ENCODE measurements around the gene RNU1-2. TPM values are rescaled to one million over a fixed set of nuclear protein-coding genes. Genes with fewer than 3 reads are reported as not detected.
A peak's percentile ranks its signal among the peaks of the same experiment; 100 is the strongest.

RNU1-2 gene
- total RNA-seq, 1 donor from 2014 or later: 3,598 TPM

DNA sequence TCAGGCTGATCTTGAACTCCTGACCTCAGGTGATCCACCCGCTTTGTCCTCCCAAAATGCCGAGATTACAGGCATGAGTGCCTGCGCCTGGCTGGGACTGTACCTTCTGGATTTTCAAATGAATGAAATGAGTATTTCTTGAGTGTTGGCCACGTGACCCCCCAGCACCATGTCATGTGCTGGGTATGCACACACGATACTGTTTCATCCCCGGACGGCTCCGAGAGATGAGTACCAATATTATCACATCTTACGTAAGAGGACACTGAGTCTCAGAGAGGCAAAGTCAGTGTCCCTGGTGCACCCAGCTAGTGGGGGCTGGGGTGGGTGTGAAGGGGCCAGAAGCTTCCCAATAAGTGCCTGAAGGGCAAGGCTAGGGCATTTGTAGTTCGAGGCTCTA is 25.2 kb downstream of the RNU1-2 start:
- TF ChIP-seq, protein P1, sequence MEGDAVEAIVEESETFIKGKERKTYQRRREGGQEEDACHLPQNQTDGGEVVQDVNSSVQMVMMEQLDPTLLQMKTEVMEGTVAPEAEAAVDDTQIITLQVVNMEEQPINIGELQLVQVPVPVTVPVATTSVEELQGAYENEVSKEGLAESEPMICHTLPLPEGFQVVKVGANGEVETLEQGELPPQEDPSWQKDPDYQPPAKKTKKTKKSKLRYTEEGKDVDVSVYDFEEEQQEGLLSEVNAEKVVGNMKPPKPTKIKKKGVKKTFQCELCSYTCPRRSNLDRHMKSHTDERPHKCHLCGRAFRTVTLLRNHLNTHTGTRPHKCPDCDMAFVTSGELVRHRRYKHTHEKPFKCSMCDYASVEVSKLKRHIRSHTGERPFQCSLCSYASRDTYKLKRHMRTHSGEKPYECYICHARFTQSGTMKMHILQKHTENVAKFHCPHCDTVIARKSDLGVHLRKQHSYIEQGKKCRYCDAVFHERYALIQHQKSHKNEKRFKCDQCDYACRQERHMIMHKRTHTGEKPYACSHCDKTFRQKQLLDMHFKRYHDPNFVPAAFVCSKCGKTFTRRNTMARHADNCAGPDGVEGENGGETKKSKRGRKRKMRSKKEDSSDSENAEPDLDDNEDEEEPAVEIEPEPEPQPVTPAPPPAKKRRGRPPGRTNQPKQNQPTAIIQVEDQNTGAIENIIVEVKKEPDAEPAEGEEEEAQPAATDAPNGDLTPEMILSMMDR (IDR thresholded peaks at IDR 0.05; ENCODE audit: partially characterized antibody, unreplicated experiment): no peak
- peaks cover 13% of the 10 kb centered on the region for H3K9me3 Mint-ChIP-seq (ENCODE audit: unreplicated experiment)
- H3K36me3 Mint-ChIP-seq (ENCODE audit: unreplicated experiment): no peaks in the 10 kb centered on the region
- peaks cover 12% of the 10 kb centered on the region for H3K4me1 Mint-ChIP-seq (ENCODE audit: low read depth, unreplicated experiment)
- DNase-seq: peak; percentile 8
- no peak overlapping the region for H3K27ac Mint-ChIP-seq (ENCODE audit: unreplicated experiment)
- H3K4me3 Mint-ChIP-seq (ENCODE audit: unreplicated experiment): peak overlapping the region; percentile 59
- H3K27me3 Mint-ChIP-seq (ENCODE audit: unreplicated experiment): peaks cover 25% of the 10 kb centered on the region

DNA sequence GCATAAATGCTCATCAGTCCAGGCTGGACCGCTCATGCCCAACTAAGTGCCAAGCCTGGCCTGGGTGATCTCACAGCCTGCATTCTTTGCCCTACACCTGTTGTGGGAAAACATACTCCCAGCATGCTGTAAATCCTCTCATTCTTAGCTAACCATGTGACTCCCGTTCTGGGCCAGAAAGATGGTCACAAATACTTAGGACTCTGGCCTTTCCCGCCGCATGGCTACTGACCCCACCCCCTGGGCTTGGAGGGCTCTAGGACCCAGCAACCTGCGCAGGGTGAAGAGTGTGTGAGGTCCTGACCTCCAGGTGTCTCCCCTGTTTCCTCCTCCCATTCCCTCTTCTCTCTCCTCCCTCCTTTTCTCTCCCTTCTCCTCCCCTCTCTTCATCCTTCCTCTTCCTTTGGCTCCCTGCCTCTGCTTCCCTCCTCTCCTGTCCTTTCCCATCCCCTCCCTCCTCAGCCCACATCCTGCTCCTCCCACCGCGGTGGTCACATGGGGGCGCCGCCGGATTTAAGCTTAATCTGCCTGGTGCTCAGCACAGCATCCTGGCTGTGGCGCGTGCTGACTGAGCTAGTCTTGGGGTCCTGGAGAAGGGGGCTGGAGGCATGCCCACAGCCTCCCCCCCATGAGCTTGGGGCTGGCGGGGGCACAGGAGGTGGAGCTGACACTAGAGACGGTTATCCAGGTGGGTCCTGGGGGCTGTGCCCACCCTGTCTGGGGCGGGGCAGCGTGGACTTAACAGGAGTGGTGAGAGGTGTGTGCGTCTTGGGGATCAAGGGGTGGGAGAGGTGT is 25.8 kb downstream of the RNU1-2 start, which contains the start of gene CROCC:
Gene CROCC (plus strand): TSS at position 541 of the 795 bp plus-strand sequence. CDS start 88 bp downstream, at position 629.
- peak; percentile 91 for DNase-seq
- H3K9me3 Mint-ChIP-seq (ENCODE audit: unreplicated experiment): peaks cover 13% of the 10 kb centered on the region
- TF ChIP-seq, protein P1 (IDR thresholded peaks at IDR 0.05; ENCODE audit: partially characterized antibody, unreplicated experiment): no peak
- no peaks in the 10 kb centered on the region for H3K36me3 Mint-ChIP-seq (ENCODE audit: unreplicated experiment)
- peak within 1 kb of the TSS; percentile 81 for H3K4me3 Mint-ChIP-seq (ENCODE audit: unreplicated experiment)
- H3K27ac Mint-ChIP-seq (ENCODE audit: unreplicated experiment): peak within 1 kb of the TSS; percentile 38
- H3K27me3 Mint-ChIP-seq (ENCODE audit: unreplicated experiment): peaks cover 22% of the 10 kb centered on the region
- H3K4me1 Mint-ChIP-seq (ENCODE audit: low read depth, unreplicated experiment): peaks cover 15% of the 10 kb centered on the region

DNA sequence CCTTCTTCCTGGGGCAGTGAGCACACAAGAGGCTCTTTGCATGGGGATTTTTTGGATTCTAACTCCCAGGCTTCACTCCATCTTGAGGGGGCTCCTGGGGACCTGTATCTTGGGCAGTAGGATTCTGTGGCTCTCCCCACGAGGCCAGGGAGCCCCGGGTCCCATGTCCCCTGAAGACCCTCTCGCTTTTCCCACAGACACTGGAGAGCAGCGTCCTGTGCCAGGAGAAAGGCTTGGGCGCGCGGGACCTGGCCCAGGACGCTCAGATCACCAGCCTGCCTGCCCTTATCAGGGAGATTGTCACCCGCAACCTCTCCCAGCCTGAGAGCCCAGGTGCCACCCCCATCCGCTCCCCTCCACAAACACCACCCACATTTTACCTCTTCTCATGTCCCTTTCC is 26.7 kb downstream of the RNU1-2 start:
- Mint-ChIP-seq H3K4me3 (ENCODE audit: unreplicated experiment) (peak overlapping the region; percentile 81), H3K9me3 (ENCODE audit: unreplicated experiment) (peaks cover 18% of the 10 kb centered on the region), H3K27me3 (ENCODE audit: unreplicated experiment) (peaks cover 20% of the 10 kb centered on the region), H3K4me1 (ENCODE audit: low read depth, unreplicated experiment) (peaks cover 24% of the 10 kb centered on the region), H3K36me3 (ENCODE audit: unreplicated experiment) (no peaks in the 10 kb centered on the region), H3K27ac (ENCODE audit: unreplicated experiment) (peak overlapping the region; percentile 26)
- no peak for DNase-seq
- TF ChIP-seq, protein P1 (IDR thresholded peaks at IDR 0.05; ENCODE audit: partially characterized antibody, unreplicated experiment): no peak

DNA sequence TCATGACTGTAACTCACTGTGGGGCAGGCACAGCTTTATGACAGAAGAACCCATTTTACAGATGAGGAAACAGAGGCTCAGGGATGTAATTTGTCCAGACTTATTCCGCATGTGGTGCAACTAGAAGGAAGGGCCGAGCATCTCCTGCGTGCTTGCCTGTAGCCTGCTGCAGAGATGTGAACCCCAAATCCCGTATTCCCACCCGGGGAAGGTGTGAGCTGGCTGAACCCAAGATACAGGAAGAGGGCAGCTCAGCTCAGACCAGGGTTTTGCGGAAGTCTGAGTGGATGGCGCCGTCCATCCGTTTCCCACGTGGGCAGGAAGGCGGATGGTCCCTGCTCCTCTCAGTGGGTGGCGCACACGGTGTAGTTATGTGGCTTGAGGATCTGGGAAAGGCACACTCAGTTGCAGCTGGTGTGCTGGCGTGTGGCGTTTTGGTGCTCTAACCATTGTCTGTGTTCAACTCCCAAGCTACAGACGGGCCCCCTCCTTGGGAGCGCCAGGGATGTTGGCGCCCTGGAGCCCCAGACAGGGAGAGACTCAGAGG is 27.2 kb downstream of the RNU1-2 start:
- H3K27ac Mint-ChIP-seq (ENCODE audit: unreplicated experiment): peak overlapping the region; percentile 26
- peaks cover 20% of the 10 kb centered on the region for H3K27me3 Mint-ChIP-seq (ENCODE audit: unreplicated experiment)
- DNase-seq: no peak
- H3K4me3 Mint-ChIP-seq (ENCODE audit: unreplicated experiment): peak overlapping the region; percentile 81
- no peaks in the 10 kb centered on the region for H3K36me3 Mint-ChIP-seq (ENCODE audit: unreplicated experiment)
- peaks cover 28% of the 10 kb centered on the region for H3K4me1 Mint-ChIP-seq (ENCODE audit: low read depth, unreplicated experiment)
- H3K9me3 Mint-ChIP-seq (ENCODE audit: unreplicated experiment): peaks cover 20% of the 10 kb centered on the region
- TF ChIP-seq, protein P1 (IDR thresholded peaks at IDR 0.05; ENCODE audit: partially characterized antibody, unreplicated experiment): no peak

Measured in glutamatergic neuron (in vitro differentiated cells).